ENCODE measurements around the gene PIGT. TPM values are rescaled to one million over a fixed set of nuclear protein-coding genes. Genes with fewer than 3 reads are reported as not detected.

PIGT gene
- total and polyA plus RNA-seq, 2 experiments from 2014 or later = 48.4 to 63.1 TPM

DNA sequence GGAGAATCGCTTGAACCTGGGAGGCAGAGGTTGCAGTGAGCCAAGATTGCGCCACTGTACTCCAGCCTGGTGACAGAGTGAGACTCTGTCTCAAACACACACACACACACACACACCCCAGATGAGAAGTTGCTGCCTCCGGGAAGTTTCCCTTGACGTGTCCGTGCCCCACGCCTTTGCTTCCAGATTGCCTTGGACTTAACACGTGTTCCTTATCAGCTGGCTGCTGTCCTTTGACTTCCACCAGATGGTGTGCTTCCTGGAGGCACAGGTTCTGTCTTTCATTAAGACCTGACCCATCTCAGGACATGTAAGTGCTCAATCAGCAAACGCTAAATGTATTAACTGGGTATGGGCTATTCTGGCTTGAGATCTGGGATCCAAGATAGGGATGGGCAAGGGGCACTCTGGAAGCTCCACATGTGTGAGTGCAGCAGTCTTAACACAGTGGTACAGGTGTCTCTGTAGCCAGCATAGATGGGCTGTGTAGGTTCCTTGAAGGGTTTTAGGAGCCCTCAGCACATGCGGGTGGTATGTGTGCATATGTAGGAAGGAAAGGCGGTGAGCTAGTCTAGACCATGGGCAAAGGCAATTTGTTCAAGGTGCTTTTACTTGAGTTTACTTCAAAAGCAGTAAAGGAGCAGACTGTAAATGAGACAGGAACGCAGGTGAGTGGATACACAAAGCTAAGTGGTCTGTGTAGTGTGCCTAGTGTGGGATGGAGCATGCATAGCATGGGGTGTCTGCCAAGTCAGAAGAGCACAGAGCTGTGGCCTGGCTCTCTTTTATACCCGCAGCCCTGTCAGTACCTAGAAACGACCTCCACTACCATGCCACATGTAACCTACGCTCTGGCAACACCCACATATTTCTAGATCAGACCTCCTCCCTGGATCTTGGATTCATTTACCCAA is 11.6 kb downstream of the PIGT start:
- H3K9me2 ChIP-seq (ENCODE audit: insufficient read depth) = no peaks in the 10 kb centered on the region
- no peak for TF ChIP-seq ZNF331 (CRISPR knock-in tag; IDR thresholded peaks at IDR 0.05; ENCODE audit: low read depth)
- TF ChIP-seq, protein P1, sequence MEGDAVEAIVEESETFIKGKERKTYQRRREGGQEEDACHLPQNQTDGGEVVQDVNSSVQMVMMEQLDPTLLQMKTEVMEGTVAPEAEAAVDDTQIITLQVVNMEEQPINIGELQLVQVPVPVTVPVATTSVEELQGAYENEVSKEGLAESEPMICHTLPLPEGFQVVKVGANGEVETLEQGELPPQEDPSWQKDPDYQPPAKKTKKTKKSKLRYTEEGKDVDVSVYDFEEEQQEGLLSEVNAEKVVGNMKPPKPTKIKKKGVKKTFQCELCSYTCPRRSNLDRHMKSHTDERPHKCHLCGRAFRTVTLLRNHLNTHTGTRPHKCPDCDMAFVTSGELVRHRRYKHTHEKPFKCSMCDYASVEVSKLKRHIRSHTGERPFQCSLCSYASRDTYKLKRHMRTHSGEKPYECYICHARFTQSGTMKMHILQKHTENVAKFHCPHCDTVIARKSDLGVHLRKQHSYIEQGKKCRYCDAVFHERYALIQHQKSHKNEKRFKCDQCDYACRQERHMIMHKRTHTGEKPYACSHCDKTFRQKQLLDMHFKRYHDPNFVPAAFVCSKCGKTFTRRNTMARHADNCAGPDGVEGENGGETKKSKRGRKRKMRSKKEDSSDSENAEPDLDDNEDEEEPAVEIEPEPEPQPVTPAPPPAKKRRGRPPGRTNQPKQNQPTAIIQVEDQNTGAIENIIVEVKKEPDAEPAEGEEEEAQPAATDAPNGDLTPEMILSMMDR (conservative IDR thresholded peaks at IDR 0.05; ENCODE audit: low read depth in 2 of 2) = peak in 1 of 2 experiments; percentile 18; a peak in 1 of 4 replicates
- ATAC-seq (no peak), DNase-seq (ENCODE audit: low spot score) (no peak)
- peaks cover 21% of the 10 kb centered on the region for H3K36me3 Mint-ChIP-seq (ENCODE audit: low read depth)
- no peak overlapping the region for H3K27ac ChIP-seq (ENCODE audit: low read depth)
- no peaks in the 10 kb centered on the region for H3K27me3 ChIP-seq (ENCODE audit: insufficient read depth)
- no peaks in the 10 kb centered on the region for H3K9me3 Mint-ChIP-seq
- H3K4me3 Mint-ChIP-seq = no peak overlapping the region
- no peaks in the 10 kb centered on the region for H3K4me1 ChIP-seq (ENCODE audit: insufficient read depth)
- no peak overlapping the region for H3K27ac Mint-ChIP-seq
- peaks cover 5% of the 10 kb centered on the region; the same call in 1 of the 2 replicates for H3K36me3 ChIP-seq (ENCODE audit: insufficient read depth)
- H3K4me1 Mint-ChIP-seq = no peaks in the 10 kb centered on the region
- H2AFZ ChIP-seq = no peak overlapping the region
- H3K79me2 ChIP-seq (replicated peaks; ENCODE audit: insufficient read depth) = no peaks in the 10 kb centered on the region
- no peaks in the 10 kb centered on the region for H4K20me1 ChIP-seq (replicated peaks; ENCODE audit: insufficient read depth)
- no peak overlapping the region for H3K4me2 ChIP-seq
- no peaks in the 10 kb centered on the region for H3F3A ChIP-seq (replicated peaks; ENCODE audit: low read depth)
- no peak overlapping the region for H3K4me3 ChIP-seq
- H3K27me3 Mint-ChIP-seq (ENCODE audit: insufficient read depth, low read depth, poor library complexity) = no peaks in the 10 kb centered on the region

DNA sequence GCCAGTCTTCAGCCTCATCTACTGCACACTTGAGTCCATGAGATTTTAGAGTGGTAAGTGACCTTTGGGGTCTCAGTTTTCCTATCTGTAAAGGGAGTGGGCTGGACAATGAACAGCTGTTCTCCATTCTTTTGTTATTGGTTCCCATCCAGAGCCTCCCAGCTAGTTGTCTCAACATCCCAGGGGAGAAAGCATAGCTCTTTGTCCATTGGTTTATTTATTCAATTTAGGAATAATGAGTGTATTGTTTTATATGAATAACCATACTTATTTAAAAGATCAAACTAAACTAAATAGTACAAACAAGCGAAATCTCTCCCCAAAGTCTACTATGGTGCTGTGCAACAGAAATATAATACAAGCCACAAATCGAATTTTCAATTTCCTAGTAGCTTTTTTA is 13.7 kb downstream of the PIGT start:
- Histone ChIP-seq H4K20me1 (replicated peaks; ENCODE audit: insufficient read depth) (no peaks in the 10 kb centered on the region), H3K79me2 (replicated peaks; ENCODE audit: insufficient read depth) (no peaks in the 10 kb centered on the region), H3K27ac (ENCODE audit: low read depth) (no peak overlapping the region), H3K4me1 (ENCODE audit: insufficient read depth) (no peaks in the 10 kb centered on the region), H3K9me2 (ENCODE audit: insufficient read depth) (no peaks in the 10 kb centered on the region), H2AFZ (no peak overlapping the region), H3K4me2 (no peak overlapping the region), H3K4me3 (no peak overlapping the region), H3K27me3 (ENCODE audit: insufficient read depth) (no peaks in the 10 kb centered on the region), H3K36me3 (ENCODE audit: insufficient read depth) (peaks cover 2% of the 10 kb centered on the region; the same call in 1 of the 2 replicates), H3F3A (replicated peaks; ENCODE audit: low read depth) (no peaks in the 10 kb centered on the region)
- DNase-seq (ENCODE audit: low spot score) = no peak
- no peak for ATAC-seq
- Mint-ChIP-seq H3K36me3 (ENCODE audit: low read depth) (peaks cover 13% of the 10 kb centered on the region), H3K4me3 (no peak overlapping the region), H3K27ac (no peak overlapping the region), H3K27me3 (ENCODE audit: insufficient read depth, low read depth, poor library complexity) (no peaks in the 10 kb centered on the region), H3K9me3 (no peaks in the 10 kb centered on the region), H3K4me1 (no peaks in the 10 kb centered on the region; the same call in 2 of the 3 replicates)
- TF ChIP-seq ZNF331 (CRISPR knock-in tag; IDR thresholded peaks at IDR 0.05; ENCODE audit: low read depth) = no peak
- TF ChIP-seq POLR2AphosphoS5 (IDR thresholded peaks at IDR 0.05; ENCODE audit: low read depth) = no peak
- no peak for TF ChIP-seq EZH2phosphoT487 (IDR thresholded peaks at IDR 0.05; ENCODE audit: unreplicated experiment)
- no peak for TF ChIP-seq NANOG (IDR thresholded peaks at IDR 0.05; ENCODE audit: borderline replicate concordance)
- TF ChIP-seq, protein P1 (conservative IDR thresholded peaks at IDR 0.05; ENCODE audit: low read depth in 2 of 2) = no peak
- TF ChIP-seq, protein P2, sequence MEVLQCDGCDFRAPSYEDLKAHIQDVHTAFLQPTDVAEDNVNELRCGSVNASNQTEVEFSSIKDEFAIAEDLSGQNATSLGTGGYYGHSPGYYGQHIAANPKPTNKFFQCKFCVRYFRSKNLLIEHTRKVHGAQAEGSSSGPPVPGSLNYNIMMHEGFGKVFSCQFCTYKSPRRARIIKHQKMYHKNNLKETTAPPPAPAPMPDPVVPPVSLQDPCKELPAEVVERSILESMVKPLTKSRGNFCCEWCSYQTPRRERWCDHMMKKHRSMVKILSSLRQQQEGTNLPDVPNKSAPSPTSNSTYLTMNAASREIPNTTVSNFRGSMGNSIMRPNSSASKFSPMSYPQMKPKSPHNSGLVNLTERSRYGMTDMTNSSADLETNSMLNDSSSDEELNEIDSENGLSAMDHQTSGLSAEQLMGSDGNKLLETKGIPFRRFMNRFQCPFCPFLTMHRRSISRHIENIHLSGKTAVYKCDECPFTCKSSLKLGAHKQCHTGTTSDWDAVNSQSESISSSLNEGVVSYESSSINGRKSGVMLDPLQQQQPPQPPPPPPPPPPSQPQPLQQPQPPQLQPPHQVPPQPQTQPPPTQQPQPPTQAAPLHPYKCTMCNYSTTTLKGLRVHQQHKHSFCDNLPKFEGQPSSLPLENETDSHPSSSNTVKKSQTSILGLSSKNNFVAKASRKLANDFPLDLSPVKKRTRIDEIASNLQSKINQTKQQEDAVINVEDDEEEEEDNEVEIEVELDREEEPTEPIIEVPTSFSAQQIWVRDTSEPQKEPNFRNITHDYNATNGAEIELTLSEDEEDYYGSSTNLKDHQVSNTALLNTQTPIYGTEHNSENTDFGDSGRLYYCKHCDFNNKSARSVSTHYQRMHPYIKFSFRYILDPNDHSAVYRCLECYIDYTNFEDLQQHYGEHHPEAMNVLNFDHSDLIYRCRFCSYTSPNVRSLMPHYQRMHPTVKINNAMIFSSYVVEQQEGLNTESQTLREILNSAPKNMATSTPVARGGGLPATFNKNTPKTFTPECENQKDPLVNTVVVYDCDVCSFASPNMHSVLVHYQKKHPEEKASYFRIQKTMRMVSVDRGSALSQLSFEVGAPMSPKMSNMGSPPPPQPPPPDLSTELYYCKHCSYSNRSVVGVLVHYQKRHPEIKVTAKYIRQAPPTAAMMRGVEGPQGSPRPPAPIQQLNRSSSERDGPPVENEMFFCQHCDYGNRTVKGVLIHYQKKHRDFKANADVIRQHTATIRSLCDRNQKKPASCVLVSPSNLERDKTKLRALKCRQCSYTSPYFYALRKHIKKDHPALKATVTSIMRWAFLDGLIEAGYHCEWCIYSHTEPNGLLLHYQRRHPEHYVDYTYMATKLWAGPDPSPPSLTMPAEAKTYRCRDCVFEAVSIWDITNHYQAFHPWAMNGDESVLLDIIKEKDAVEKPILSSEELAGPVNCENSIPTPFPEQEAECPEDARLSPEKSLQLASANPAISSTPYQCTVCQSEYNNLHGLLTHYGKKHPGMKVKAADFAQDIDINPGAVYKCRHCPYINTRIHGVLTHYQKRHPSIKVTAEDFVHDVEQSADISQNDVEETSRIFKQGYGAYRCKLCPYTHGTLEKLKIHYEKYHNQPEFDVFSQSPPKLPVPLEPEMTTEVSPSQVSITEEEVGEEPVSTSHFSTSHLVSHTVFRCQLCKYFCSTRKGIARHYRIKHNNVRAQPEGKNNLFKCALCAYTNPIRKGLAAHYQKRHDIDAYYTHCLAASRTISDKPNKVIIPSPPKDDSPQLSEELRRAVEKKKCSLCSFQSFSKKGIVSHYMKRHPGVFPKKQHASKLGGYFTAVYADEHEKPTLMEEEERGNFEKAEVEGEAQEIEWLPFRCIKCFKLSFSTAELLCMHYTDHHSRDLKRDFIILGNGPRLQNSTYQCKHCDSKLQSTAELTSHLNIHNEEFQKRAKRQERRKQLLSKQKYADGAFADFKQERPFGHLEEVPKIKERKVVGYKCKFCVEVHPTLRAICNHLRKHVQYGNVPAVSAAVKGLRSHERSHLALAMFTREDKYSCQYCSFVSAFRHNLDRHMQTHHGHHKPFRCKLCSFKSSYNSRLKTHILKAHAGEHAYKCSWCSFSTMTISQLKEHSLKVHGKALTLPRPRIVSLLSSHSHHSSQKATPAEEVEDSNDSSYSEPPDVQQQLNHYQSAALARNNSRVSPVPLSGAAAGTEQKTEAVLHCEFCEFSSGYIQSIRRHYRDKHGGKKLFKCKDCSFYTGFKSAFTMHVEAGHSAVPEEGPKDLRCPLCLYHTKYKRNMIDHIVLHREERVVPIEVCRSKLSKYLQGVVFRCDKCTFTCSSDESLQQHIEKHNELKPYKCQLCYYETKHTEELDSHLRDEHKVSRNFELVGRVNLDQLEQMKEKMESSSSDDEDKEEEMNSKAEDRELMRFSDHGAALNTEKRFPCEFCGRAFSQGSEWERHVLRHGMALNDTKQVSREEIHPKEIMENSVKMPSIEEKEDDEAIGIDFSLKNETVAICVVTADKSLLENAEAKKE (CRISPR knock-in tag; IDR thresholded peaks at IDR 0.05) = no peak
- no peak for TF ChIP-seq STAT1 (IDR thresholded peaks at IDR 0.05; ENCODE audit: unreplicated experiment)
- TF ChIP-seq CREB1 (CRISPR knock-in tag; IDR thresholded peaks at IDR 0.05; ENCODE audit: low read depth) = no peak
- TF ChIP-seq EZH2 (IDR thresholded peaks at IDR 0.05; ENCODE audit: low read depth, unreplicated experiment) = no peak

All from GM23338 (cell line).